ACC112 (cell line): ENCODE results near the gene DGCR6.
"Not testable (repeated sequence)": the region's sequence is repeated elsewhere in the genome, so short reads cannot be mapped to it uniquely, and the experiment has no call there.

ENCODE experiments used
- H2AFZ ChIP-seq: fragments of 200-600 bp; sonication (generic); one replicate; pipeline ENCODE4 v1.6.0; 2017; ENCODE audit warnings: antibody characterized with exemption, low read length; ENCODE audit not compliant: unreplicated experiment
- H3K27ac ChIP-seq: fragments of 200-600 bp; sonication (generic); 2 replicates; pipeline ENCODE4 v1.5.1; 2014; ENCODE audit warnings: low read depth, mild to moderate bottlenecking, antibody characterized with exemption, low read length, moderate library complexity
- H3K27me3 ChIP-seq: fragments of 200-600 bp; sonication (generic); 2 replicates; pipeline ENCODE4 v1.6.1; 2014; ENCODE audit warnings: mild to moderate bottlenecking, antibody characterized with exemption, low read length, moderate library complexity, mixed read lengths; ENCODE audit not compliant: insufficient read depth
- H3K36me3 ChIP-seq: fragments of 200-600 bp; sonication (generic); 2 replicates; pipeline ENCODE4 v1.6.1; 2016; ENCODE audit warnings: mild to moderate bottlenecking, antibody characterized with exemption, low read length, moderate library complexity, mixed read lengths; ENCODE audit not compliant: insufficient read depth
- H3K4me1 ChIP-seq: fragments of 200-600 bp; sonication (generic); one replicate; pipeline ENCODE4 v1.6.1; 2016; ENCODE audit warnings: low read length, mixed read lengths; ENCODE audit not compliant: insufficient read depth, unreplicated experiment, control insufficient read depth
- H3K4me3 ChIP-seq: fragments of 200-600 bp; sonication (generic); 2 replicates; pipeline ENCODE4 v1.5.1; 2014; ENCODE audit warnings: mild to moderate bottlenecking, low read depth, low read length
- H3K79me2 ChIP-seq: fragments of 200-600 bp; sonication (generic); one replicate; pipeline ENCODE4 v1.6.0; 2016; ENCODE audit warnings: low read length; ENCODE audit not compliant: control insufficient read depth, unreplicated experiment, insufficient read depth

Gene DGCR6

DNA sequence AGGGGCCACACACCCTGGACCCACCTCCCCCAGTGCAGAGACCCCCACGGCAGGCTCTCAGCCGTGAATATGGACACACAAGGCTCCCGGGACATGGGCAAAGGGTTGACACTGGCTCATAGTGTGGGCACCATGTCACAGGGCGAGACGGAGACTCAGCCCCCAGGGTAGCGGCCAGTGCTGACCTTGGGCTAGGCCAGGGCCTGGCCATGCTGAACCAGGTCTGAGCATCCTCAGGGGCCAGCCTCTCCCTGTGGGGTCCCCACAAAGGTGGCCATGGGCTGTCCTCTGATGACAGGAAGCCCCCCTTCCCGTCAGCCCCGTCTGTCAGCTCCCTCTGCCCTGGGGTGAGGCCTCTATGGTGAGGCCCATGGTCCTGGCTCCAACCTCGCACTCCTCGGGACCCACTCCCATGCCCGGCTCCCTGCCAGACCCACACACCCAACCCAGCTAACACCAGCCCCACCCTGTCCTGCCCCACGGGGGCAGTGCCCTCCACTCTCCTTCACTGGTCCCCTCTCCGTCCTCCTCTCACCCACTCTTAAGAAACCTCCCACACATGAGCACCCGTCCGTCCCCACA lies 49.0 kb downstream of the DGCR6 start:
- Histone ChIP-seq H3K4me3 (no peak overlapping the region), H3K4me1 (no peaks in the 10 kb centered on the region), H3K27ac (no peak overlapping the region), H2AFZ (no peak overlapping the region), H3K36me3 (no peaks in the 10 kb centered on the region), H3K79me2 (no peaks in the 10 kb centered on the region), H3K27me3 (no peaks in the 10 kb centered on the region)

DNA sequence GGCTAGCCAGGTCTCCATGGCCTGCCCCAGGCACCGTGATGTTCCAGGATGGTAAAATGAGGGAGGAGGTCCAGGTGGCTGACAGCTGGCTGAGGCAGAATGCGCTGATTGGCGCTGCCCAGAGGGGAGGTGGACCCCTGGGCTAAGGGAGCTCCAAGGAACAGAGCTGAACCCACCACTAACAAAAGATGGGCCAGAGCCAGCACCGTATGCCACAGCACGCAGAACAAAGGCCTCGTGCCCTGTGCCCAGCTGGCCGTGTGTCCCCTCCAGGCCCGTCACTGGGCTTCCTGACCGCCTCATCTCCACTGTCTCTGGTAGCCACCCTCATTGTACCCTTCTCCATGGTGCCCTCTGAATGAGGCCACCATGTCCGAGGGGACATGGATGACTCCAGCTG lies 49.6 kb downstream of the DGCR6 start:
- H3K27me3 ChIP-seq = no peaks in the 10 kb centered on the region
- H2AFZ ChIP-seq = no peak overlapping the region
- no peak overlapping the region for H3K4me3 ChIP-seq
- H3K27ac ChIP-seq = no peak overlapping the region
- H3K4me1 ChIP-seq = no peaks in the 10 kb centered on the region
- no peaks in the 10 kb centered on the region for H3K79me2 ChIP-seq
- no peaks in the 10 kb centered on the region for H3K36me3 ChIP-seq

DNA sequence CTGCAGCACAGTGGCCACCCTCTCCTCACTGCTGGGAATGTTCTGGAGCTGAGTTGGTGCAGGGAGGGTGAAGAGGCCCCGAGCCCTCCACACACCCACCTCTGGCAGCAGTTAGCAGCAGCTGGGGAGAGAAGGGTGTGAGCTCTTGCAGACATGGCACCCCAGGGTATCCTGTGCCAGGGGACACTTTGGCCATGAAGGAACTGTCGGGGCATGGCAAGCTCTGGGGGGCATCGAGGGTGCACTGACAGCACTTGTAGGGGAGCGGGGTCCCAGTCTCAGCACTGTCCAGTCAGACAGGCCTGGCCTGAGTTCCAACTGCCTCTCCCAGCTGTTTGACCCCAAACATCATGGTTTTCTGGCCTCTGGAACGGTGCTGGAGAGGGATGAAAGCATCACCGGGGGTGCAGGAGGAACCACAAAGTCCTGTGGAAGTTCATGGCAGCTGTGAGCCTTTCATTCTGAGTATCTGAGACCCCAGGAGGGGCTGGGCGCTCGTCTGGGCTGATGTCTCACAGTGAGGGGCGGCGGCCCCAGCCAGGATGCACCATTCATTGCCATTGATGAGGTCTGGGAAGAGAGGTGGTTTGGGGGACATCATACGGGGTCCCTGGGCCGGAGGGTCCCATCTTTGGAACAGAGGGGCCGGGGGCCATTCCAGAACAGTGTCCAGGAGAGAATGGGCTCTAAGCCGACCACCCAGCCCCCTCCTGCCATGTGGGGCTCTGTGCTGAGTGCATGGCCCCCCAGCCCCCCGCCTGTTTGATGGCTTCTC lies 50.2 kb downstream of the DGCR6 start:
- not testable (repeated sequence) for H3K4me1 ChIP-seq

DNA sequence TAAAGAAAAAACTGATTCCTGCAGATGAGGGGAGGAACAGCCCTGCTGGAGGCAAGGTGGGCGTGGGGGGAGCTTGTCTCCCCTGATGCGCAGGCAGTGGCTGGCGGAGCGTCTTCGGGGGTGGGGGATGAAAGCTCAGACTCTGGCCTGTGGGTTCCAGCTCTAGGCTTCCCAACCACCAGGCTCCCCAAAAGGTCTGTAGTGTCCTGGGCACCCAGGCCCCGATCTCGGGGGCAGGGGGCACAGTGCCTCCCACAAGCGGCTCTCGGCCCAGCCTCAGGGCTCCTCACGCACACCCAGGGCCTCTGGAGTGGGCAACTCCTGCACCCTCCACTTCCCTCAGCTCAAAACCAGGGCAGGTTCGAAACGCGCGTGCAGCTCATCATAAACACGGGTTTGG lies 50.8 kb downstream of the DGCR6 start:
- not testable (repeated sequence) for H3K4me1 ChIP-seq, H3K79me2 ChIP-seq, H2AFZ ChIP-seq, H3K36me3 ChIP-seq, H3K4me3 ChIP-seq, H3K27ac ChIP-seq, H3K27me3 ChIP-seq

More for the DNA sequence above, 50.2 kb downstream of the DGCR6 start:
- H2AFZ ChIP-seq, H3K79me2 ChIP-seq, H3K36me3 ChIP-seq, H3K4me3 ChIP-seq, H3K27me3 ChIP-seq, H3K27ac ChIP-seq: not testable (repeated sequence)

DNA sequence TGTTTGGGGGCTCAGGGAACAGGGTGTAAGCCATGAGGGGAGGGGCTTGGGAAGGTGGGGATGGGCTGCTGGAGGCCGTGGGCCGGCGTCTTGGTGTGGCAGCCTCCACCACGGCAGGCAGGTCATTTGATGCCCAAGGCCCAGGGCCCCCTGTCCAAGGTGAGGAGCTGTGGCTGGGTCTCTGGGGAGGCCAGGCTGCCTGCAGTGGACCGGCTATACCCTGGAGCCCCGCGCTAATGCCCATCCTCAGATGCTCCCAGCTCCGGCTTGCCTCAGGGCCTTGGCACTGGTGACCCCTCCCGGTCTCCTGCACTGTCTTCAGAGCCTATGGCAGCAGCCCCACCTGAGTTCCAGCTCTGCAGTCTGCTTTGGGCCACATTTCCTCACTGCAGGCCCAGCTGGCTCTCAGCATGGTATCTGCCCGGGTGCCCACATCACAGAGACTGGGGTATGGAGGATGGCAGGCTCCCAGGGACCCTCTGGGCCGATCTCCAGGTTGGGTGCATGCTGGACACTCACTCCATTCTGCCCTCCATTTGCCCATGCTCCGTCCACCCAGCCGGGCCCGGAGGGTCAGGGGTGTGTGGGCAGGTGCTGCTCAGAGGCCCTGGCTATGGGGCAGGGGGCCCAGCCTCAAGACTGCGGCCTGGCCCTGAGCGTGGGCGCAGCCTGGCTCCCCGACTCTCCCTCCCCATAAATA lies 51.7 kb downstream of the DGCR6 start:
- not testable (repeated sequence) for H3K27ac ChIP-seq, H3K36me3 ChIP-seq, H3K27me3 ChIP-seq

DNA sequence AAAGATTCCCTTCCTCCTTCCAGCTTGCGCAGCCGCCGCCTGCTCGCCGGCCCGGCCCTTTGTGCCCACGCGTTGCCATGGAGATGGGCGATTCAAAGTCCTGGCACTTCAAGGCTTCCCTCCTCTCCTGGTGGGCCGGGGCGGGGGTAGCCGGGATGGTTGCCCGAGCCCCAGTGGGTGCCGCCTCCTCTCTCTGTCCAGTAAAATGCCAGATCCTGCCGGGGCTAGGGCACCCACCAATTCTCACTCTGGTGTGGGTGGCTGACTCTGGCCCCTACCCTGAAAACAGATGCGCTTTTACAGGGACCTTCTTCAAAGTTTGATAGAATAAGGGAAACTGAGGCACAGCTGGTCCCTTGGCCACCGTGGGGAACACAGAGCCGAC lies 52.2 kb downstream of the DGCR6 start:
- H3K27me3 ChIP-seq, H2AFZ ChIP-seq, H3K4me1 ChIP-seq, H3K27ac ChIP-seq, H3K79me2 ChIP-seq, H3K4me3 ChIP-seq, H3K36me3 ChIP-seq: not testable (repeated sequence)

More for the DNA sequence above, 51.7 kb downstream of the DGCR6 start:
- H3K79me2 ChIP-seq, H3K4me3 ChIP-seq, H3K4me1 ChIP-seq, H2AFZ ChIP-seq: not testable (repeated sequence)

DNA sequence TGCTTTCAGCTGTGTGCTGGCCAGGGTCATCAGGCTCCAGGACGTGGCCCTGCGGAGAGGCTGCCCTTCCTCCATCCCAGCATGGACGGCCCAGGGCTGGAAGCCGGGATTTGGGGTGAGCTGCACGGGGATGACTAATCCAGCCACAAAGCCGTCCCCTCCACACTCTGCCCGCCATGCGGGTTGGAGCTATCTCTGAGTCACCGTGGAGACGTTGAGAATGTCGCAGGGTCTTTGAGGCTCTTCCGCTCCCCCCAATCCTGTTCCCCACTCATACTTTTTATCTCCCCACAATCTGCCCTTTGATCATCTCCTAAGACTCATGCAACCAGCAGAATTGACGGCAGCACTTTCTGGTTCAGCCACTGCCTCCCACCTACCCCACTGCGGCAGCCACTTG lies 52.6 kb downstream of the DGCR6 start:
- not testable (repeated sequence) for H3K36me3 ChIP-seq, H3K4me3 ChIP-seq, H3K79me2 ChIP-seq, H3K4me1 ChIP-seq, H3K27ac ChIP-seq, H2AFZ ChIP-seq, H3K27me3 ChIP-seq

DNA sequence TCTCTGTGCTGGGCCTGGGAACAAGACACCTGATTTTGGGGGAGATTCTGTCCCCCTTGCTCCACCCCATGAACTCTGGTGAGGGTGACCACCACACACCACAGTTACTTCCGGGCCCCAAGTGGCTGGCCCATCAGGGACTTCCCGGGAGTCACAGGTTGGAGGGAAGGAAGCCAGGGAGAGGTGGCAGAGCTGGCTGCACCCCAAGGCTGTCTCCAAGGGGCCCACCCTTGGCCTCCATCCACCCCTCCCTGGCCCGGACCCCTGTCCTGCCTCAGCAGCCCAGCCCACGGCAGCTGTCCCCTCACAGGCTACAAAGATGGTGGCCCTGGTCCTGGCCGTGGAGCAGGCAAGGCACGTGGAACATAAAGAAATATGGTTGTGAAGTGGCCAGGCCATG lies 53.1 kb downstream of the DGCR6 start:
- H3K4me1 ChIP-seq, H3K4me3 ChIP-seq, H3K27ac ChIP-seq, H3K79me2 ChIP-seq, H2AFZ ChIP-seq, H3K36me3 ChIP-seq, H3K27me3 ChIP-seq: not testable (repeated sequence)

DNA sequence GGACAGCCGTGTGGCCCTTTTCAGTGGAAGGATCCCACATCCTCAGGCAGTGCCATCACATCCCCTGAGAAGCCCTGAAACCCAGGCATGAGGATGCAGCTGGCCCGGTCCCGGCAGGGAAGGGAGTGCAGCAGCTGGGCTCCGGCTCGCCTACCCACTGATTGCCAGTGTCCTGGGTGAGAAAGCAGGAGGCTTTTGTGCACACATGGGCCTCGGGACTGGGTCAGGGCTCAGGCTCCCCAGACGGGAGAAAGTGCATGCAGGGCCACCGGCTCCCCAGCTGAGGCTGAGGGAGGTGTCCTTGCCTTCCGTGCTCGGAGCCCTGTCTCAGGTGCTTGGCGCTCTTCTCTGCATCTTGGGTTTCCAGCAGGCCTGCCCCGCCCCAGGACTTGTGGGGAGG lies 53.6 kb downstream of the DGCR6 start:
- not testable (repeated sequence) for H2AFZ ChIP-seq, H3K27me3 ChIP-seq, H3K27ac ChIP-seq, H3K4me1 ChIP-seq, H3K79me2 ChIP-seq, H3K4me3 ChIP-seq, H3K36me3 ChIP-seq

DNA sequence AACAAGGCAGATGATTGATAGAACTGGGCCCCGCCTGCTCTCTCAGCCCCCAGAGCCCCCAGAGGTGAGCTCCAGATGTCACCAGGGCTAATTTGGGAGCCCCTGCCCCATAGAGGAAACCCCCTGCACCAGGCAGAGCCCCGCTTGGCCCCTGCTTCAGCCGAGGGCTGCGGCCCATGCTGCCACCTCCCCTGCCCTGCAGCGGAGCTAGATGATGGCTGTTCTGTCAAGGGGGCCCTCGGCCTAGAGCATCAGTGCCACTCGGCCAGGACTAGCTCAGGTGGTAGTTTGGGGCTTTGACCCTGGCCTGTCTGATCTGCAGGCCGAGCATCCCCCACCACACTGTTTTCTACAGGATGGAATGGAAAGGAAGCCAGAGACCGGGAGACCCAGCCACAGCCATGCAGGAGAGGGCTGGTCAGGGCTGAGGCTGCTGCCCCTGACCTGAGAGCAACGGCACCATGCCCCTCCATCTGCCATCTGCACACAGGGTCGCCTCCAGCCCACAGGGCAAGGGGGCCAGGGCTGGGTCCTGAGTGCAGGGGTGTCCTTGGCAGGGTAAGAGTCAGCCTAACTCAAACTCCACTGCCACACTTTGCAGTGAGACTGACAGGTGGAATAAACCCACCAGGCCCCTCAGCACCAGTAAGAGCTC lies 54.2 kb downstream of the DGCR6 start:
- not testable (repeated sequence) for H3K36me3 ChIP-seq, H3K27me3 ChIP-seq, H2AFZ ChIP-seq, H3K4me3 ChIP-seq, H3K79me2 ChIP-seq, H3K27ac ChIP-seq, H3K4me1 ChIP-seq

DNA sequence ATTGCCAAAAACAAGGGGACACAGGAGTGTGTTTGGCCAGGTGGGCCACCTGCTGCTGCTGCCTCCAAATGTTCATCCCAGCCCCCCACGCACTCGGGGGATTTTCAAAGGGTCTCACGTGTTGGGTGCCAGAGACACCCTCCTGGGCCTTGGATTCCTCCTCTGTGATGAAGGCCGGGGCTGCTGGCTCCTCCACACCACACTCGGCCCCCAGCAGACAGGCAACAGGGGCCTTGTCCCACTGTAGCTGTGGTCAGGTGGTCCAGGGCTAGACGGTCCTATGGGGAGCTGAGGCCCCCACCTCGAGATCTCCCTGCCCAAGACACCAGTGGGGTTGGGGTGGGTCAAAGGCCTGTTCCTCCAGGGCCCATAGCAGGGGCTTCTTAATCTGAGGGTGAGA lies 55.1 kb downstream of the DGCR6 start:
- H2AFZ ChIP-seq, H3K79me2 ChIP-seq, H3K27me3 ChIP-seq, H3K4me3 ChIP-seq, H3K4me1 ChIP-seq, H3K27ac ChIP-seq, H3K36me3 ChIP-seq: not testable (repeated sequence)
